HG03097 (cell line): ENCODE results near the gene RANBP3L.
"Not testable (repeated sequence)": the region's sequence is repeated elsewhere in the genome, so short reads cannot be mapped to it uniquely, and the experiment has no call there.

Experiments used
- ATAC-seq: cut with Tn5 transposase; IDR thresholded peaks from one replicate; pipeline ENCODE4 v1.9.1; 2021; ENCODE audit not compliant: unreplicated experiment, low FRiP score

RANBP3L gene

DNA sequence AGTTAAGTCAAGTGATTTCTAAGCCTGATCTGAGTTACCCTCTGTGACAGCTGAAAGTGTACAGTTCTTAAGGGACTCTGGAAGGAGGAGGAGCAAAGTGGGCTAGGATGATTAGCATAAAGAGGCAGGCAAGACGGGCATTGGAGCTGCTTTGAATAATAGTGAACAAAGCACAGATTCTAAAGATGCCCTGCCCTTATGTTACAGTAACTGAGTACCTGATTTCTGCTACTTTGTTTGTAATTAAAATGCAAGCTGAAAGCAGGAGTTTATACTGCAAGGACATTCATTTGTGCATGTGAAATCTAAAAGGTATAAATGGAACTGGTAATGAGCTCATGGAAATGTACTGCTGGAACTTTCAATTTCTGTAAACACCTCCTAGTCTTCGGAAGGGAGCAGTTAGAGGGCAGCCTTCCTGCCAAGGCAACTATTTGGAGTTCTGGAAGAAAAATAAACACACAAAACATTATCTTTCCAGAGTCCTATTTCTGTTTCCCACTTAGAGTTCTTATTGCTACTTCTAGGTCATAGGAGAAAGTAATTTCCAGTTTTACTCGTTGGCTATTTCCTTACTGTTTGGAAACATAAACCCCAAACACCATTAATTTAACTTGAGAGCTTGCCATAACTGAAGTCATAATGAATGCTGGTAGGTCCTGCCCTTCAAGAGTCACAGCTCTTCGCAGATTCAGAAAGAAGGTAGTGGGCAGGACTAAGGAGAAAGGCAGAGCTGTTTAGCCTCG lies at the start of gene RANBP3L:
TSS of gene RANBP3L (minus strand) at position 45 of the 746 bp plus-strand sequence. CDS start 486 bp downstream, outside the sequence.
- no peak for ATAC-seq

GRCh38 chr5:36346896-36347690 lies 45.4 kb upstream of the RANBP3L start:
- ATAC-seq = no peak

- ATAC-seq = no peak
Observed at GRCh38 chr5:36344899-36345298, 43.2 kb upstream of the RANBP3L start.

GRCh38 chr5:36341720-36342119 lies 40.0 kb upstream of the RANBP3L start:
- not testable (repeated sequence) for ATAC-seq

DNA sequence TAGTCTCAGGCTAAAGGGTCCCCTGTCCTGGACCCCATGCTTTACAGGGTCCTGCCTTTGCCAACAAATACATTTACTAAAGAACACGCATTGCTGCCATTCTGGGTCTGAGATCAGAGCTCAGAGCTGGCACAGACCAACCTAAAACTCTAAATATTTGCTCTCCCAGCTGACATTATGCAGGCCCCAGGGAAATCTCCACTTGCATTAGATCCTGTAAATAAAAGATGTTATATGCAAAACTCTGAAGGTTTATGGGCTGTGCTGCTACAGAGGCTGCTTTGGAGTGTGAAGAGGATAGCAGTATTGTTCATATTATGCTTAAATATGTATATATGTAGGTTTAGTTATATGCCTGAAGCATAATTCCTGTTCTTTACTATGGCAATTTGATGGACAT lies 35.9 kb upstream of the RANBP3L start:
- ATAC-seq = no peak

DNA sequence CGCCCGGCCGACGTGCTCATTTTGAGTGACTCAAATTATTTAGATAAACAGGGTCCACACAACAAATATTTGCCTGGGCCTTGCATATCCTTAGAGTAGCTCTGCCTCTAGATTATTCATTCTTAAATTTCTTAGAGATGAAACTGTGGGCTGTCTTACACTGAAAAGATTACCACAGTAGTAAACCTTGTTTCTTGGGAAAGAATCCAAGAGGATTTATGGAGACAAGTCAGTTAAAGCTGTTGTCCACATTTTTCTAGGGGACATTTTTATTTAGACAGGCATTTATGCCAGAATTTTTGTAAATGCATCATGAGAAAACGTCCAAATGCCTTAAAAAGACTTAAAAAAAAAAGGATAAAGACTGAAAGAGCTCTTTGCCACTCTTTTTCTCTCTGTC lies 32.6 kb upstream of the RANBP3L start:
- ATAC-seq = no peak

DNA sequence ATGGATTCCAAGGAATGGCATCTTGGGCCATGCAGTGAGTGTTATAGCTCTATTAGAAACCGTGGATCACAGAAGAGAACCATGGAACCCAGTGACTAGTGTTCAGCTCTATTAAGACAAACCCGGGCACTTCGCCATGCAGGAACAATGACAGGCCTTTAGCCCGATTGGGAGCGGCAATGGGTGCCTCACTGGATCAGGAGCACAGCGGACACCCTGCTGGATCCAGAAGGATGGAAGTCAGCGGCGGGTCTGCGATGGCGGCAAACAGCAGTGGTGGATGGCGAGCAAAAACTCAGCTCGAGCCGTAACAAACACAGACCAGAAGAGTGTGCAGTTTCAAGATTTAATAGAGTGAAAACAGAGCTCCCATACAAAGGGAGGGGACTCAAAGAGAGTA lies 31.0 kb upstream of the RANBP3L start:
- not testable (repeated sequence) for ATAC-seq

GRCh38 chr5:36325196-36325595 lies 23.5 kb upstream of the RANBP3L start:
- no peak for ATAC-seq

- ATAC-seq = no peak
Observed at GRCh38 chr5:36323926-36324781, 22.5 kb upstream of the RANBP3L start.

GRCh38 chr5:36312953-36313672 lies 11.4 kb upstream of the RANBP3L start:
- no peak for ATAC-seq

- ATAC-seq = no peak
Observed at GRCh38 chr5:36311956-36312355, 10.3 kb upstream of the RANBP3L start.

- no peak for ATAC-seq
Observed at GRCh38 chr5:36310138-36310537, 8.4 kb upstream of the RANBP3L start.

GRCh38 chr5:36305571-36306326 lies 4.0 kb upstream of the RANBP3L start:
- no peak for ATAC-seq

DNA sequence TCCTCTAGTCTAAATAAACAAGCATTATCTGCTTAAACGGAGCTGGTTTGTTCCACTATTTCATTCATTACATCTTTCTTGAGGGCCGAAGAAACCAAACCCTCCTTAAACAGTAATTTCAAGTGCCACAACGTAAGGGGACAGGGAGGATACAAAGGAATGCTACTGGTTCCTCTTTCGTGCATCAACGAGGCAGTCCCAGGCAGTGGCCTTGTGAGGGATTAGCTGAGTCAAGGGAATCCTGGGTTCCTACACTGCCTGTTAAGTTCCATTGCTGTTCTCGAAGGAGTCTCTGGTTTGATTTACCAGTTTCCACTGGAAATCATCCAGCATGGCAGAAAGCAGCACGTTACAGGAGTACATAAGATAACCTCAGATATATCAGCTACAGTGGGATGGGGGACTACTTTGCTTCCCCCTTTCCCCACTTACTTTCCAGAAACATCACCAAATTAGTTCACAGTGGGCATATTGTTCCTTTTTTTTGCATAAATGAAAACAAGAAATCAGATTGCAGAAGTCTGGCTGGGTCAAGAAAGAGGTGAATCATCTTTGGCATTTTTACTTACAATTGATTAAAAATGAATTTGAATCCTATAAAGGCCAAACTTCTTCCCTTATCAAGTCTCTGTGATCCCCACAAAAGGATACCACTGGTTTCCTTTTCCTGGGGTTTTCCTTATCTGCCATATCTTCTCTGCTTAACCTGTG lies 2.5 kb upstream of the RANBP3L start:
- ATAC-seq = no peak

GRCh38 chr5:36300927-36301540 lies 668 bp downstream of the RANBP3L start:
- ATAC-seq = no peak

DNA sequence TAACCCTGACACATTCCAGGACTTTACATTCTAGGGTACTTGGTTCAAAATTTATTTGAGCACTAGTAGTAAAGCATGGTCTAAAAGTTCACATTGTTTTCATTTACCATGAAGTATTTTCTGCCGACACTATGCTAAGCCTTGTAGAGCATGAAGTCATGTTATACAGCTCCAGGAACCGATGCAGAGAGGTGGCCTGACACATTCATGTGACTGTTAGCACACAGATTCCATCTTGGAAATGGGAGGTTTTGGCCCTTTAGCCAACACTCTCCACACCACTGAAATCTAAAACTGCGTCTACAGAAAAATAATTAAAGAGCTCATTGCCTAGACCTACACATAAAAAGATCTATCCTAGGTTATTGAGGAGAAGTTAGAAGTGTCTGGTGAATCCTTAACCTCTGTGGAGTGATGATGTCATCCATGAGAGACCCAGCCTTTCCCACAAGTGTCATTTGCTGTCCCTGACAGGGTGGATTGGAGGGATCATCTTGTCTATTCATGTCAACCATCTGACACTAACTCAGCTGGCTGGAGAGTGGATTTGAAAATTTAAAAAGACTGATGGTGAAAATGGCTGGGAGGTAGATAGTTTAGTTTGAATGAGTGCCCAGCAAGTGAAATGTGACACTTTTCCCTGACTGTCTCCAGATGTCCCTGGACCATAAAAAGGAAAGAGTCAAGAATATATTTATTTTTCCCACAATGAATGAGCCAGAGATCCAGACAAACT lies 1.3 kb downstream of the RANBP3L start:
- ATAC-seq = no peak

DNA sequence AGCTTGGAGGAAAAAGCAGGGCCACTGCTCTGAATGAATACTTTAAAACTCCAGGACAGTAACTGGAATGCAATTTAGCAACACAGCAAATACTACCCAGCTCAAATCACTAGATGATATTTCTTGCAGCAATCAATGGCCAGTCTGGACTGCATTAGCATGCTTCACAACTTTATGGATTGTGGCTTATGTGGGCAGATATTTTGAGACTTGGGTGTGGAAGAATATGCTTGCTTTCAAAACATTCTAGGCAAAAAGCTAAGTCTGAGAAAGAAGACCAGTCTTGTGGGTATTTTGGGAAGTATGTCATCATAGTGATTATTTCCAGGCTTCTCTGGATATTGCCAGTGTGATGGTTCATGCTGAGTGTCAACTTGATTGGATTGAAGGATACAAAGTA lies 3.1 kb downstream of the RANBP3L start:
- no peak for ATAC-seq

GRCh38 chr5:36297653-36298052 lies 4.0 kb downstream of the RANBP3L start:
- no peak for ATAC-seq
